Tibial artery (tissue), 4 donors: ENCODE data around the gene CRYGN.

Source experiments
- DNase-seq, 2 donors: peaks; one replicate each; pipeline ENCODE4 v3.0.0-alpha.2; 2019
- H3K27ac ChIP-seq, 2 donors: fragments of 200-600 bp; sonication (generic) in 1 of 2; 1 replicate in 1 of 2; 2 replicates in 1 of 2; pipeline ENCODE4 v1.5.1; 2018 to 2019; ENCODE audit warnings: mild to moderate bottlenecking in 1 of 2
- H3K27me3 ChIP-seq, 2 donors: fragments of 200-600 bp; sonication (generic) in 1 of 2; one replicate each; pipeline versions ENCODE4 v1.5.1 to v1.6.0; 2016 to 2019
- H3K36me3 ChIP-seq, 3 donors: fragments of 200-600 bp; sonication (generic) in 2 of 3; one replicate each; pipeline ENCODE4 v1.5.1; 2016 to 2019; ENCODE audit warnings: mild to moderate bottlenecking in 2 of 3
- H3K4me1 ChIP-seq, 4 donors: fragments of 200-600 bp; sonication (generic) in 2 of 4; 1 replicate in 3 of 4; 2 replicates in 1 of 4; pipeline ENCODE4 v1.5.1; 2016 to 2019
- H3K4me3 ChIP-seq, 2 donors: fragments of 200-600 bp; sonication (generic) in 1 of 2; 1 replicate in 1 of 2; 2 replicates in 1 of 2; pipeline ENCODE4 v1.5.1; 2018 to 2019; ENCODE audit warnings: mild to moderate bottlenecking in 2 of 2
- H3K9me3 ChIP-seq, 3 donors: fragments of 200-600 bp; sonication (generic) in 1 of 3; one replicate each; pipeline ENCODE4 v1.5.1; 2016 to 2019
- intact Hi-C: fragments of 100-400 bp; cut with DNase I; formaldehyde crosslinking; loops from one replicate; pipeline ENCODE4 v1.15.0; 2023; ENCODE audit warnings: low total_unique reads
- TF ChIP-seq, protein P1 (sequence below), 2 experiments: fragments of 200-600 bp in 1 of 2; fragments of 450-650 bp in 1 of 2; IDR thresholded peaks; one replicate each; pipeline ENCODE4 v1.5.1; 2017 to 2019; ENCODE audit warnings: antibody characterized with exemption in 2 of 2, mild to moderate bottlenecking in 1 of 2, moderate library complexity in 1 of 2

The CRYGN gene

DNA sequence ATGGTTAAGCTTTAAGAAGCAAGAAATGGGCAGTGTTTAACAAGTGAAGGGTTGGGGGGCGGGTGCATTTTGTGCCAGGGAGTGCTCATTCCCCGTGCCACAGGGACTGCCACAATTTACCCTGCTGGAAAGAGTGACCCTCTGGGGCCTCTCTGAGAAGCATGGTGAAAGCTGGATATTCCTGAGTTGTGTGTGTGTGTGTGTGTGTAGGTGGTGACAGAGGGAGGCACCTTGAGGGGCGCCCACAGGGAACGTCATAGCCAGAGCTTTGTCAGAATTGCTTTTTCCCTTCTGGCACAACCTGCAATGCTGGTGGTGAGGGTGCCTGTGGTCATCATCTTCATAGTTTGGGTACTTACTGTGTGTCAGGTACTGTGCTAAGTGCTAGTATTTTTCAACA lies 27.6 kb downstream of the CRYGN start:
- Histone ChIP-seq H3K27ac (no peak overlapping the region), H3K27me3 (peaks cover 4 to 52% of the 10 kb centered on the region in 2 donors), H3K4me1 (peaks cover 0 to 24% (median 19%) of the 10 kb centered on the region in 4 donors), H3K4me3 (no peak overlapping the region), H3K9me3 (no peaks in the 10 kb centered on the region), H3K36me3 (no peaks in the 10 kb centered on the region)
- TF ChIP-seq, protein P1, sequence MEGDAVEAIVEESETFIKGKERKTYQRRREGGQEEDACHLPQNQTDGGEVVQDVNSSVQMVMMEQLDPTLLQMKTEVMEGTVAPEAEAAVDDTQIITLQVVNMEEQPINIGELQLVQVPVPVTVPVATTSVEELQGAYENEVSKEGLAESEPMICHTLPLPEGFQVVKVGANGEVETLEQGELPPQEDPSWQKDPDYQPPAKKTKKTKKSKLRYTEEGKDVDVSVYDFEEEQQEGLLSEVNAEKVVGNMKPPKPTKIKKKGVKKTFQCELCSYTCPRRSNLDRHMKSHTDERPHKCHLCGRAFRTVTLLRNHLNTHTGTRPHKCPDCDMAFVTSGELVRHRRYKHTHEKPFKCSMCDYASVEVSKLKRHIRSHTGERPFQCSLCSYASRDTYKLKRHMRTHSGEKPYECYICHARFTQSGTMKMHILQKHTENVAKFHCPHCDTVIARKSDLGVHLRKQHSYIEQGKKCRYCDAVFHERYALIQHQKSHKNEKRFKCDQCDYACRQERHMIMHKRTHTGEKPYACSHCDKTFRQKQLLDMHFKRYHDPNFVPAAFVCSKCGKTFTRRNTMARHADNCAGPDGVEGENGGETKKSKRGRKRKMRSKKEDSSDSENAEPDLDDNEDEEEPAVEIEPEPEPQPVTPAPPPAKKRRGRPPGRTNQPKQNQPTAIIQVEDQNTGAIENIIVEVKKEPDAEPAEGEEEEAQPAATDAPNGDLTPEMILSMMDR (IDR thresholded peaks at IDR 0.05): no peak
- intact Hi-C loops: loop anchor here (5.0 kb wide), 1 partner anchor 40 kb away; no protein-coding TSS in a partner anchor
- no peak for DNase-seq

DNA sequence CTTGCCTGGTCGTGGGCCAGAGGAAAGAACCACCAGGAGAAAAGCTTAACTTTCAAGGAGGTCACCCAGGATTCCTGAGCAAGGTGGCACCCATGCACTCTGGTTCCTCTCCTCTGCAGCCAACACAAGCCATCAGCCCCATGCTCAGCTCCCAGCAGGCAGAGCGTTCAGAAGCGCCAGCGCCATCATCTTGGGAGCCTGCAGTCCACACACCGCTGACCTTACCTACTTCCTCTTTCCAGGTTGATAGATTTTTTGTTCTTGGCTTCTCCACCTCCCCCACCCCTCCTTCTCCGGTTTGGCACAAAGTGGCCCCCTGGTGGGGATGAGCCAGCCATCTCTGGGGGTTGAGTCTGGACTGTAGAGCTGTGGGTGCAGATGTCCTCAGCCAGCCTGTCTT lies 28.4 kb downstream of the CRYGN start:
- TF ChIP-seq, protein P1 (IDR thresholded peaks at IDR 0.05): no peak
- peaks cover 4 to 56% of the 10 kb centered on the region in 2 donors for H3K27me3 ChIP-seq
- H3K36me3 ChIP-seq: no peaks in the 10 kb centered on the region
- no peak overlapping the region for H3K27ac ChIP-seq
- peaks cover 0 to 24% (median 19%) of the 10 kb centered on the region in 4 donors for H3K4me1 ChIP-seq
- no peak overlapping the region for H3K4me3 ChIP-seq
- DNase-seq: no peak
- intact Hi-C loops: loop anchor here (5.0 kb wide), 1 partner anchor 39 kb away; no protein-coding TSS in a partner anchor
- H3K9me3 ChIP-seq: no peaks in the 10 kb centered on the region

DNA sequence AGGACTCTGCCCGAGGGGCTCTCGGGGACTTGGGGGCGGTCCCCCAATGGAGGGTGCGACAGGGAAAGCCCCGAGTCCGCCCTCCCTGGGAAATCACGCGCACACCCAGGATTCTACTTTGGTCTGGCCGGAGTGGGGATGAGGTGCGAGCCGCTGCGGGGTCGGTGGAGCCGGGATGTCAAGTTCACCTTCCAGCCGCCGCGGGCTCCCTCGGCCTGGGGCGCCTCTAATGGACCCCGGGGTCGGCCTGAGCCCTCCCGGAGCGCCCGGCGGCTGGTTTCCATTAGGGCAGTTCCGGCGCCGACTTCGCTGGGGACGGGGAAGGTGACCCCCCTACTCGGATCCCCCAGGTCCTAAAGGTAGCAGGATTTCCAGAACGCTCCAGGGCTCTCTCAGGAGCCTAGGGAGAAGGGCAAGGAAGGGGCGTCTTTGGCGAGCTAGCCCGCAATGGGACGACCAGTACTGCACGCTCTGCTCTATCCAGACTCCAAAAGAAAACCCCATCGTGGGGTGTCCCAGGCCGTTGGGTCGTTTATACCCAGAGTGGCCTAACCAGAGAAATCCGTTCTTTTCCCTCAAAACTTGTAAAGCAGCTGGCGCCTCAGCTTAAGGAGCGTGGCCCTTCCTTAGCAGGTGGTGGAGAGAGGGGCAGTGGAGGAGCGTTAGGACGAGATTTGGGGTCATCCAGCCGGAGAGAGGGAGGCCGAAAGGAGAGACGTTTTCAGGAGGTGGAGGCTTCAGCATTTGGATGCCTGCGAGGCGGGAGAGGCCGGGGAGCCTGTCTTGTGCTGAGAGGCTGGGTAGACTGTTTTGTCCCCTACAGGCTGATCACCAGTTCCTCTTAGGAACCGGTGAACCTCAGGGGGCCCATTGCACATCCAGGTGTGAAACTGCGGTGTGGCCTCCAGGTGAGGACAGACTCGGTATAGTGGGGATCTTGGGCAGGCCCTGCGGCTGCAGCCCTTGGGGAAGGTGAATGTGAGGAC lies 29.2 kb downstream of the CRYGN start:
- no peak for DNase-seq
- Histone ChIP-seq H3K27me3 (peaks cover 4 to 56% of the 10 kb centered on the region in 2 donors), H3K4me3 (peak overlapping the region; percentile 35 to 46), H3K36me3 (no peaks in the 10 kb centered on the region), H3K27ac (no peak overlapping the region), H3K4me1 (peaks cover 0 to 24% (median 19%) of the 10 kb centered on the region in 4 donors), H3K9me3 (no peaks in the 10 kb centered on the region)
- intact Hi-C loops: loop anchor here (5.0 kb wide), 1 partner anchor 38 kb away; no protein-coding TSS in a partner anchor
- TF ChIP-seq, protein P1 (IDR thresholded peaks at IDR 0.05): no peak

DNA sequence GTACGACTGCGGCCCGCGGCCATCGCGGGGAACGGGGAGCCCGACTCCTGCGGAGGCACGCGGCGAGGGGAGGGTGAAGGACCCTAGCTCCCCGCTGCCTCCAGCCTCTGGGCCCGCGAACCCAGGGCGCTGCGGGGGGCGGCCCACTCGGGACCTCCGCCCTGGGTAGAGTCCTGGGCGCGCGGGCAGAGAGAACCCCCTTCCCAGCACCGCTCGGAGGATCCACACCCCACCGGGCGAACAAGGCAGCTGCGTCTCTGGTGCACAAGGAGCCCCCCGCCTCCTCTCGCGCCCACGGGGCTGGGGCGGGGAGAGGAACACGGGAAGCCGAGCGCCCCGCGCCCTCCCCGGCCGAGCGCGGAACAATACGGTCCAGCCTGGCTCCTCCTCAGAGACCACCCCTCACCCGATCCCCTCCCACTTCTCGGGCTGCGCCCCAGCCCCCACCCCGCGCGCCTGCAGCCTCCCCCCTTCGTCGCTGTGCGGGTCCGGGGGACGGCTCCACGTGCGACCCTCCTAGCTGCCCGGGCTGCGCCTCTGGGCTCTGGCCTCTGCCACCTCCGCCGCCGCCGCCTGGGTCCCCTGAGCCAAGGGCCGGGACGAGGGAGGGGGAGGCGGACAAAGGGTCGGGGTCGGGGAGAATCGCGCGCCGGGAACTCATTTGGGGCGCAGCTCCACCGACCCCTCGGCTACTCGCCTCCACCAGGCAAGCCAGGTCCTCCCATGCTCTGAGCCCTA lies 30.1 kb downstream of the CRYGN start, which contains the start of gene WDR86:
Gene WDR86 (minus strand): TSS at position 372 of the 738 bp plus-strand sequence. CDS start 449 bp downstream, outside the sequence.
- no peak within 1 kb of the TSS for H3K27ac ChIP-seq
- H3K9me3 ChIP-seq: no peaks in the 10 kb centered on the region
- intact Hi-C loops: loop anchor here (5.0 kb wide), 1 partner anchor 38 kb away; no protein-coding TSS in a partner anchor
- DNase-seq: no peak
- no peaks in the 10 kb centered on the region for H3K36me3 ChIP-seq
- H3K4me3 ChIP-seq: peak within 1 kb of the TSS; percentile 35 to 46
- H3K27me3 ChIP-seq: peaks cover 4 to 56% of the 10 kb centered on the region in 2 donors
- TF ChIP-seq, protein P1 (IDR thresholded peaks at IDR 0.05): no peak
- H3K4me1 ChIP-seq: peaks cover 0 to 28% (median 19%) of the 10 kb centered on the region in 4 donors
